SU-DHL-6 (cell line): ENCODE data around the gene ACBD5.
"Not testable (repeated sequence)": the region's sequence is repeated elsewhere in the genome, so short reads cannot be mapped to it uniquely, and the experiment has no call there.

Experiments used
- H2AFZ ChIP-seq: fragments of 200-600 bp; sonication (generic); 2 replicates; pipeline ENCODE4 v1.6.1; 2014; ENCODE audit warnings: low read depth, mild to moderate bottlenecking, moderate library complexity, mixed read lengths, antibody characterized with exemption, low read length; ENCODE audit not compliant: severe bottlenecking
- H3F3A ChIP-seq: fragments of 200-600 bp; shearing (Covaris generic); 2 replicates; pipeline ENCODE4 v1.6.0; 2016; ENCODE audit warnings: antibody characterized with exemption, mild to moderate bottlenecking; ENCODE audit not compliant: insufficient read depth
- H3K27ac ChIP-seq: fragments of 200-600 bp; sonication (generic); 2 replicates; pipeline ENCODE4 v1.5.1; 2016; ENCODE audit warnings: low read depth, mild to moderate bottlenecking, low read length, moderate library complexity, mixed read lengths
- H3K27me3 ChIP-seq: fragments of 200-600 bp; sonication (generic), shearing (Covaris generic); 2 replicates; pipeline ENCODE4 v1.6.0; 2014; ENCODE audit warnings: mild to moderate bottlenecking, low read length
- H3K36me3 ChIP-seq: fragments of 200-600 bp; sonication (generic); 2 replicates; pipeline ENCODE4 v1.6.1; 2014; ENCODE audit warnings: mild to moderate bottlenecking, low read length, mixed read lengths
- H3K4me2 ChIP-seq: fragments of 300-600, 200-600 bp; shearing (Covaris generic), sonication (generic); 2 replicates; pipeline ENCODE4 v1.6.0; 2014; ENCODE audit warnings: low read length, low read depth, mild to moderate bottlenecking; ENCODE audit not compliant: poor library complexity, severe bottlenecking
- H3K4me3 ChIP-seq: fragments of 200-600 bp; sonication (generic); 2 replicates; pipeline ENCODE4 v1.5.1; 2014; ENCODE audit warnings: antibody characterized with exemption, low read length, mild to moderate bottlenecking, mixed read lengths; ENCODE audit not compliant: insufficient read depth, poor library complexity, severe bottlenecking
- H3K79me2 ChIP-seq: fragments of 200-600 bp; sonication (generic); 2 replicates; pipeline ENCODE4 v1.6.1; 2014; ENCODE audit warnings: mild to moderate bottlenecking, low read length, moderate library complexity; ENCODE audit not compliant: insufficient read depth
- H3K9ac ChIP-seq: fragments of 200-600 bp; sonication (generic); 2 replicates; pipeline ENCODE4 v1.7.0; 2014; ENCODE audit warnings: mild to moderate bottlenecking, low read length
- H3K9me2 ChIP-seq: fragments of 200-600 bp; sonication (generic); replicated peaks from 2 replicates; pipeline ENCODE4 v1.6.1; 2014; ENCODE audit warnings: low read length; ENCODE audit not compliant: insufficient read depth
- H3K9me3 ChIP-seq: fragments of 200-600 bp; sonication (generic); 2 replicates; pipeline ENCODE4 v1.6.1; 2014; ENCODE audit warnings: low read length, mixed read lengths; ENCODE audit not compliant: insufficient read depth
- H4K20me1 ChIP-seq: fragments of 200-600 bp; sonication (generic); 2 replicates; pipeline ENCODE4 v1.6.1; 2014; ENCODE audit warnings: low read depth, mild to moderate bottlenecking, antibody characterized with exemption, low read length, moderate library complexity, mixed read lengths
- CTCF ChIP-seq: fragments of 200-600 bp; sonication (generic); IDR thresholded peaks from one replicate; pipeline ENCODE4 v1.5.1; 2017; ENCODE audit warnings: antibody characterized with exemption, mild to moderate bottlenecking, low read length, moderate library complexity; ENCODE audit not compliant: insufficient read depth, poor library complexity, severe bottlenecking
- EZH2phosphoT487 ChIP-seq: fragments of 200-600 bp; sonication (generic), shearing (Covaris generic); conservative IDR thresholded peaks from 2 replicates; pipeline ENCODE4 v1.6.1; 2018; ENCODE audit warnings: mild to moderate bottlenecking, antibody characterized with exemption, low read length, moderate library complexity, mixed read lengths

Gene ACBD5

GRCh38 chr10:27158421-27158820 is 82.2 kb downstream of the ACBD5 start:
- H3K36me3 ChIP-seq = peaks cover 48% of the 10 kb centered on the region
- TF ChIP-seq EZH2phosphoT487 (no peak), CTCF (no peak)
- H2AFZ ChIP-seq = no peak overlapping the region
- H3K27ac ChIP-seq = no peak overlapping the region
- H3K9ac ChIP-seq = no peak overlapping the region
- H3K27me3 ChIP-seq = no peaks in the 10 kb centered on the region
- H3F3A ChIP-seq = peaks cover 14% of the 10 kb centered on the region
- no peak overlapping the region for H3K4me3 ChIP-seq
- H4K20me1 ChIP-seq = peaks cover 23% of the 10 kb centered on the region; the same call in 1 of the 2 replicates
- no peak overlapping the region for H3K4me2 ChIP-seq
- no peaks in the 10 kb centered on the region for H3K9me3 ChIP-seq
- no peaks in the 10 kb centered on the region for H3K9me2 ChIP-seq
- H3K79me2 ChIP-seq = peaks cover 46% of the 10 kb centered on the region

GRCh38 chr10:27157150-27157549 is 83.4 kb downstream of the ACBD5 start:
- Histone ChIP-seq H3K9me3 (no peaks in the 10 kb centered on the region), H3K4me3 (peak overlapping the region; percentile 73), H3K9ac (peak overlapping the region; percentile 96), H3K36me3 (peaks cover 42% of the 10 kb centered on the region), H3K27ac (no peak overlapping the region), H3K4me2 (peak overlapping the region; percentile 66), H3F3A (peaks cover 14% of the 10 kb centered on the region), H3K9me2 (no peaks in the 10 kb centered on the region), H2AFZ (no peak overlapping the region), H3K27me3 (no peaks in the 10 kb centered on the region), H4K20me1 (peaks cover 34% of the 10 kb centered on the region), H3K79me2 (peaks cover 59% of the 10 kb centered on the region)
- TF ChIP-seq EZH2phosphoT487 (no peak), CTCF (no peak)

GRCh38 chr10:27156566-27156965 is 84.0 kb downstream of the ACBD5 start:
- Histone ChIP-seq H3K36me3 (peaks cover 36% of the 10 kb centered on the region), H3K9ac (peak overlapping the region; percentile 96), H4K20me1 (peaks cover 38% of the 10 kb centered on the region), H3F3A (peaks cover 11% of the 10 kb centered on the region), H3K27ac (peak overlapping the region; percentile 94), H3K4me2 (peak overlapping the region; percentile 66), H3K4me3 (peak overlapping the region; percentile 73), H3K79me2 (peaks cover 64% of the 10 kb centered on the region)
- not testable (repeated sequence) for H3K27me3 ChIP-seq, H2AFZ ChIP-seq, H3K9me3 ChIP-seq, H3K9me2 ChIP-seq

- Histone ChIP-seq H3F3A (peaks cover 11% of the 10 kb centered on the region), H2AFZ (peak within 1 kb of the TSS; percentile 75), H4K20me1 (peaks cover 41% of the 10 kb centered on the region), H3K4me3 (peak within 1 kb of the TSS; percentile 84), H3K36me3 (peaks cover 26% of the 10 kb centered on the region), H3K9me3 (no peaks in the 10 kb centered on the region), H3K9me2 (no peaks in the 10 kb centered on the region), H3K79me2 (peaks cover 78% of the 10 kb centered on the region), H3K27me3 (no peaks in the 10 kb centered on the region), H3K9ac (peak within 1 kb of the TSS; percentile 96), H3K27ac (peak within 1 kb of the TSS; percentile 94), H3K4me2 (peak within 1 kb of the TSS; percentile 92)
- TF ChIP-seq CTCF = no peak
- TF ChIP-seq EZH2phosphoT487 = no peak
Observed at GRCh38 chr10:27155066-27155754, 85.4 kb downstream of the ACBD5 start, which contains the start of gene MASTL. MASTL (plus strand) TSS chr10:27155352; CDS start chr10:27155427, 75 bp downstream.
